HepG2 (cell line): ENCODE results near the gene SIGLEC10. TPM values are rescaled to one million over a fixed set of nuclear protein-coding genes. Genes with fewer than 3 reads are reported as not detected.
A peak's percentile ranks its signal among the peaks of the same experiment; 100 is the strongest.

Source experiments
- AKNA ChIP-seq: sonication (generic); formaldehyde crosslinking; IDR thresholded peaks from 2 replicates; pipeline ENCODE4 v1.4.0; 2020; ENCODE audit warnings: missing genetic modification reagents, borderline replicate concordance
- ARID2 ChIP-seq: sonication (generic); formaldehyde crosslinking; IDR thresholded peaks from 2 replicates; pipeline ENCODE4 v1.8.1; 2022; ENCODE audit warnings: mild to moderate bottlenecking, missing genetic modification reagents, borderline replicate concordance
- FOXO4 ChIP-seq: sonication (generic); formaldehyde crosslinking; conservative IDR thresholded peaks from 2 replicates; pipeline ENCODE4 v1.8.1; 2023; ENCODE audit warnings: missing genetic modification reagents
- IKZF5 ChIP-seq: IDR thresholded peaks from 2 replicates; pipeline ENCODE4 v1.6.1; 2018; ENCODE audit warnings: missing genetic modification reagents, mild to moderate bottlenecking, missing compliant biosample characterization
- KDM5A ChIP-seq: fragments of 200-600 bp; sonication (generic); IDR thresholded peaks from 2 replicates; pipeline ENCODE4 v1.7.0; 2018; ENCODE audit warnings: antibody characterized with exemption, mild to moderate bottlenecking, low read length, borderline replicate concordance
- MLLT10 ChIP-seq: sonication (generic); formaldehyde crosslinking; IDR thresholded peaks from 2 replicates; pipeline ENCODE4 v1.4.0; 2020; ENCODE audit warnings: missing genetic modification reagents
- MTF2 ChIP-seq: sonication (generic); formaldehyde crosslinking; IDR thresholded peaks from 2 replicates; pipeline ENCODE4 v1.5.0; 2020; ENCODE audit warnings: missing genetic modification reagents, borderline replicate concordance
- NR1H2 ChIP-seq: sonication (generic); formaldehyde crosslinking; IDR thresholded peaks from 2 replicates; pipeline ENCODE4 v1.8.1; 2022; ENCODE audit warnings: low read depth, missing genetic modification reagents, borderline replicate concordance
- NRL ChIP-seq: sonication (generic); formaldehyde crosslinking; IDR thresholded peaks from 2 replicates; pipeline ENCODE4 v1.5.0; 2020; ENCODE audit warnings: missing genetic modification reagents, mild to moderate bottlenecking, moderate library complexity, borderline replicate concordance
- RBAK ChIP-seq: sonication (generic); formaldehyde crosslinking; IDR thresholded peaks from 2 replicates; pipeline ENCODE4 v1.5.1; 2020; ENCODE audit warnings: mild to moderate bottlenecking, missing genetic modification reagents
- RORA ChIP-seq: sonication (generic); formaldehyde crosslinking; IDR thresholded peaks from 2 replicates; pipeline ENCODE4 v1.5.0; 2020; ENCODE audit warnings: mild to moderate bottlenecking, missing genetic modification reagents, moderate library complexity
- SNAI1 ChIP-seq: sonication (generic); formaldehyde crosslinking; IDR thresholded peaks from 2 replicates; pipeline ENCODE4 v1.5.0; 2020; ENCODE audit warnings: mild to moderate bottlenecking, missing genetic modification reagents, borderline replicate concordance
- SRSF9 ChIP-seq: fragments of 200-400 bp; formaldehyde crosslinking; IDR thresholded peaks from 2 replicates; pipeline ENCODE4 v1.6.1; 2018; ENCODE audit warnings: borderline replicate concordance, mild to moderate bottlenecking, low read depth, low read length; ENCODE audit not compliant: insufficient read depth, poor library complexity, severe bottlenecking
- ZBTB33 ChIP-seq: sonication (generic); formaldehyde crosslinking; IDR thresholded peaks from 2 replicates; pipeline ENCODE4 v1.4.0; 2020; ENCODE audit warnings: missing genetic modification reagents
- ZNF556 ChIP-seq: sonication (generic); formaldehyde crosslinking; IDR thresholded peaks from 2 replicates; pipeline ENCODE4 v1.4.0; 2020; ENCODE audit warnings: mild to moderate bottlenecking, missing genetic modification reagents, borderline replicate concordance
- ZNF83 ChIP-seq: sonication (generic); formaldehyde crosslinking; IDR thresholded peaks from 2 replicates; pipeline ENCODE4 v1.4.0; 2020; ENCODE audit warnings: missing genetic modification reagents, mild to moderate bottlenecking, borderline replicate concordance
- ZSCAN30 ChIP-seq: sonication (generic); formaldehyde crosslinking; IDR thresholded peaks from 2 replicates; pipeline ENCODE4 v1.5.0; 2020; ENCODE audit warnings: mild to moderate bottlenecking, missing genetic modification reagents
- ZSCAN5A ChIP-seq: sonication (generic); formaldehyde crosslinking; IDR thresholded peaks from 2 replicates; pipeline ENCODE4 v1.8.0; 2022; ENCODE audit warnings: mild to moderate bottlenecking, missing genetic modification reagents, borderline replicate concordance
- polyA plus RNA-seq, 8 experiments: library from polyadenylated mRNA; depleted of rRNA in 3 of 8; stranded (reverse) in 7 of 8; unstranded in 1 of 8; fragments of >200 nt; fragmentation: Illumina TruSeq in 4 of 8; extraction: Trizol in 4 of 8; gene quantifications; 2 replicates each; pipeline versions ENCODE4 v1.2.1 to v1.2.3, GENCODE V29; 2011 to 2016; ENCODE audit warnings: low read depth in 4 of 8, missing spikeins in 1 of 8, mixed read lengths in 1 of 8; ENCODE audit not compliant: insufficient read depth in 1 of 8
- total RNA-seq, 5 experiments: library from RNA; depleted of rRNA; stranded (reverse); fragments of >200 nt; fragmentation: Illumina TruSeq; extraction: Trizol; gene quantifications; 2 replicates each; pipeline ENCODE4 v1.2.3, GENCODE V29; 2016; ENCODE audit warnings: low read depth in 1 of 5

SIGLEC10 gene
- total and polyA plus RNA-seq, 2 of the 13 experiments (the other 11 are each of a cell fraction or from before 2014, with no cell fraction given): not detected

GRCh38 chr19:51422053-51422448 lies 4.6 kb upstream of the SIGLEC10 start (continued):
- TF ChIP-seq SRSF9 (no peak), KDM5A (no peak), ZSCAN30 (CRISPR knock-in tag) (0 out of 2 replicates have a peak, but pooled peaks have one; percentile 88), RBAK (0 out of 2 replicates have a peak, but pooled peaks have one; percentile 45), ZNF556 (CRISPR knock-in tag) (peak; percentile 77; the same call in 1 of the 2 replicates), ZNF83 (CRISPR knock-in tag) (peak; percentile 98), SNAI1 (CRISPR knock-in tag) (peak; percentile 91; the same call in 1 of the 2 replicates), MLLT10 (CRISPR knock-in tag) (no peak), FOXO4 (CRISPR knock-in tag) (0 out of 2 replicates have a peak, but pooled peaks have one; percentile 74), ZSCAN5A (peak; percentile 84), NR1H2 (peak; percentile 86; the same call in 1 of the 2 replicates), MTF2 (CRISPR knock-in tag) (no peak), IKZF5 (CRISPR knock-in tag) (peak; percentile 97), AKNA (peak; percentile 97), ARID2 (CRISPR knock-in tag) (no peak), RORA (no peak), ZBTB33 (CRISPR knock-in tag) (peak; percentile 76; the same call in 1 of the 2 replicates), NRL (CRISPR knock-in tag) (peak; percentile 79; the same call in 1 of the 2 replicates)
